Measurements from ENCODE around the gene RBM27.
"Not testable (repeated sequence)": the region's sequence is repeated elsewhere in the genome, so short reads cannot be mapped to it uniquely, and the experiment has no call there.

RBM27 gene

GRCh38 chr5:146203011-146203871 lies at the start of gene RBM27:
Gene RBM27, plus strand, starts transcription at chr5:146203605. Its CDS starts 161 bp downstream, at chr5:146203766.
- Histone ChIP-seq H3K4me2 (peak within 1 kb of the TSS; percentile 88), H3K27ac (peak within 1 kb of the TSS; percentile 83), H3K27me3 (no peaks in the 10 kb centered on the region), H3K4me1 (peaks cover 36% of the 10 kb centered on the region), H3K9ac (peak within 1 kb of the TSS; percentile 89), H4K20me1 (peaks cover 43% of the 10 kb centered on the region), H3K4me3 (peak within 1 kb of the TSS; percentile 79), H3K36me3 (no peaks in the 10 kb centered on the region; the same call in 1 of the 2 replicates), H3K9me3 (no peaks in the 10 kb centered on the region)
- TF ChIP-seq Cebpa-rat (IDR thresholded peaks at IDR 0.05) = no peak

GRCh38 chr5:146158255-146158654 lies 45.1 kb upstream of the RBM27 start:
- no peaks in the 10 kb centered on the region for H3K27me3 ChIP-seq
- H3K4me2 ChIP-seq = no peak overlapping the region
- H3K9me3 ChIP-seq = peaks cover 11% of the 10 kb centered on the region
- peaks cover 55% of the 10 kb centered on the region for H4K20me1 ChIP-seq
- H3K36me3 ChIP-seq = peaks cover 96% of the 10 kb centered on the region
- no peaks in the 10 kb centered on the region for H3K4me1 ChIP-seq
- no peak overlapping the region for H3K27ac ChIP-seq
- no peak overlapping the region for H3K4me3 ChIP-seq
- TF ChIP-seq Cebpa-rat (IDR thresholded peaks at IDR 0.05) = no peak
- no peak overlapping the region for H3K9ac ChIP-seq

- no peak overlapping the region for H3K27ac ChIP-seq
- H3K4me1 ChIP-seq = no peaks in the 10 kb centered on the region
- peaks cover 14% of the 10 kb centered on the region for H3K9me3 ChIP-seq
- no peak overlapping the region for H3K4me2 ChIP-seq
- TF ChIP-seq Cebpa-rat (IDR thresholded peaks at IDR 0.05) = no peak
- H3K36me3 ChIP-seq = peaks cover 96% of the 10 kb centered on the region
- H3K9ac ChIP-seq = no peak overlapping the region
- H3K27me3 ChIP-seq = no peaks in the 10 kb centered on the region
- H3K4me3 ChIP-seq = no peak overlapping the region
- H4K20me1 ChIP-seq = peaks cover 53% of the 10 kb centered on the region
These were observed 39.0 kb upstream of the RBM27 start for GRCh38 chr5:146164382-146164781.

- no peak for TF ChIP-seq Cebpa-rat (IDR thresholded peaks at IDR 0.05)
- Histone ChIP-seq H3K27ac (no peak overlapping the region), H3K4me2 (no peak overlapping the region), H3K9ac (no peak overlapping the region), H4K20me1 (peaks cover 63% of the 10 kb centered on the region), H3K4me1 (no peaks in the 10 kb centered on the region), H3K9me3 (peaks cover 14% of the 10 kb centered on the region), H3K36me3 (peaks cover 98% of the 10 kb centered on the region), H3K4me3 (no peak overlapping the region), H3K27me3 (no peaks in the 10 kb centered on the region)
These were observed 37.9 kb upstream of the RBM27 start for GRCh38 chr5:146165460-146165859.

- no peak overlapping the region for H3K9ac ChIP-seq
- peaks cover 99% of the 10 kb centered on the region for H3K36me3 ChIP-seq
- peaks cover 14% of the 10 kb centered on the region for H3K9me3 ChIP-seq
- peaks cover 65% of the 10 kb centered on the region for H4K20me1 ChIP-seq
- H3K4me3 ChIP-seq = no peak overlapping the region
- no peak for TF ChIP-seq Cebpa-rat (IDR thresholded peaks at IDR 0.05)
- H3K4me1 ChIP-seq = no peaks in the 10 kb centered on the region
- no peak overlapping the region for H3K27ac ChIP-seq
- H3K27me3 ChIP-seq = no peaks in the 10 kb centered on the region
- H3K4me2 ChIP-seq = no peak overlapping the region
These were observed 37.5 kb upstream of the RBM27 start for GRCh38 chr5:146165903-146166302.

GRCh38 chr5:146169076-146169475 lies 34.3 kb upstream of the RBM27 start:
- Histone ChIP-seq H3K9ac (no peak overlapping the region), H3K9me3 (no peaks in the 10 kb centered on the region), H3K36me3 (peaks cover 87% of the 10 kb centered on the region), H3K4me1 (peaks cover 16% of the 10 kb centered on the region), H3K4me2 (no peak overlapping the region), H4K20me1 (peaks cover 58% of the 10 kb centered on the region), H3K27ac (no peak overlapping the region), H3K4me3 (no peak overlapping the region), H3K27me3 (no peaks in the 10 kb centered on the region)
- no peak for TF ChIP-seq Cebpa-rat (IDR thresholded peaks at IDR 0.05)

GRCh38 chr5:146173049-146173448 lies 30.4 kb upstream of the RBM27 start:
- Histone ChIP-seq H3K36me3 (peaks cover 79% of the 10 kb centered on the region), H3K4me1 (peaks cover 18% of the 10 kb centered on the region), H3K4me2 (peak overlapping the region; percentile 59), H4K20me1 (peaks cover 57% of the 10 kb centered on the region)
- not testable (repeated sequence) for H3K9me3 ChIP-seq, H3K27me3 ChIP-seq, H3K4me3 ChIP-seq, H3K9ac ChIP-seq, H3K27ac ChIP-seq

- Histone ChIP-seq H3K9me3 (no peaks in the 10 kb centered on the region), H3K36me3 (peaks cover 78% of the 10 kb centered on the region), H4K20me1 (peaks cover 58% of the 10 kb centered on the region), H3K4me3 (no peak overlapping the region), H3K27me3 (no peaks in the 10 kb centered on the region), H3K4me1 (peaks cover 18% of the 10 kb centered on the region), H3K4me2 (peak overlapping the region; percentile 59), H3K27ac (no peak overlapping the region), H3K9ac (no peak overlapping the region)
- no peak for TF ChIP-seq Cebpa-rat (IDR thresholded peaks at IDR 0.05)
These were observed 29.8 kb upstream of the RBM27 start for GRCh38 chr5:146173597-146173996.

GRCh38 chr5:146176805-146177204 lies 26.6 kb upstream of the RBM27 start:
- H4K20me1 ChIP-seq = peaks cover 52% of the 10 kb centered on the region
- no peak for TF ChIP-seq Cebpa-rat (IDR thresholded peaks at IDR 0.05)
- no peaks in the 10 kb centered on the region for H3K9me3 ChIP-seq
- no peak overlapping the region for H3K27ac ChIP-seq
- H3K36me3 ChIP-seq = peaks cover 73% of the 10 kb centered on the region
- H3K27me3 ChIP-seq = no peaks in the 10 kb centered on the region
- H3K4me1 ChIP-seq = peaks cover 35% of the 10 kb centered on the region
- no peak overlapping the region for H3K9ac ChIP-seq
- no peak overlapping the region for H3K4me3 ChIP-seq
- H3K4me2 ChIP-seq = no peak overlapping the region

- Histone ChIP-seq H3K4me2 (peak overlapping the region; percentile 36), H3K9ac (no peak overlapping the region), H3K9me3 (no peaks in the 10 kb centered on the region), H3K4me3 (no peak overlapping the region), H4K20me1 (peaks cover 36% of the 10 kb centered on the region), H3K27ac (no peak overlapping the region), H3K27me3 (no peaks in the 10 kb centered on the region), H3K36me3 (peaks cover 58% of the 10 kb centered on the region), H3K4me1 (peaks cover 23% of the 10 kb centered on the region)
- no peak for TF ChIP-seq Cebpa-rat (IDR thresholded peaks at IDR 0.05)
These were observed 23.7 kb upstream of the RBM27 start for GRCh38 chr5:146179696-146180095.

- not testable (repeated sequence) for H3K9me3 ChIP-seq, H3K27me3 ChIP-seq, H3K9ac ChIP-seq, H3K27ac ChIP-seq
- H3K4me3 ChIP-seq = peak overlapping the region; percentile 74; the same call in 1 of the 2 replicates
- H3K4me2 ChIP-seq = peak overlapping the region; percentile 90
- H3K4me1 ChIP-seq = peaks cover 23% of the 10 kb centered on the region
- H3K36me3 ChIP-seq = peaks cover 27% of the 10 kb centered on the region
- peaks cover 13% of the 10 kb centered on the region for H4K20me1 ChIP-seq
These were observed 20.0 kb upstream of the RBM27 start for GRCh38 chr5:146183403-146183802.

Measured in BLaER1 (cell line).